ENCODE data around the gene KRTAP11-1.

Gene KRTAP11-1, protein sequence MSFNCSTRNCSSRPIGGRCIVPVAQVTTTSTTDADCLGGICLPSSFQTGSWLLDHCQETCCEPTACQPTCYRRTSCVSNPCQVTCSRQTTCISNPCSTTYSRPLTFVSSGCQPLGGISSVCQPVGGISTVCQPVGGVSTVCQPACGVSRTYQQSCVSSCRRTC

DNA sequence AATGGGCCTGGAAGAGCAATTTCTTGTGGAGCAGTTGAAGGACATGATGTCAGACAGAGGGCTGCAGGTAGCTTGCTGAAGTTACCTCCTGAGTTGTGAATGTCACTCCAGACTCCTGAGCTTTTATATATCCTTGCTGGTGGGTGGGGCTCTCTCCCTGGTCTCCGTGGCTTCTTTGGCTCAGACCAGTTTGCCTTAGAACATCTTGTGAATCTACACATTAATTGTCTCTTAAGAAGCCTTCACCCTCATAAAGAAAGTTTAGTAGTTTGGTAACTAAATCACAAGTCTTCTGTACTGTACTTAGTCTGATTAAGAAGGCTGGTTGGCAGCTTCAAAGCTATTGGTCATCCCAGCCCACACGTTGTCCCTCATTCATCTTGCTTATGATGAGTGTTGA lies at the start of gene KRTAP11-1:
TSS of gene KRTAP11-1 (minus strand) at position 101 of the 400 bp plus-strand sequence. CDS start at position 45, 56 bp downstream.
- no peak for DNase-seq

DNA sequence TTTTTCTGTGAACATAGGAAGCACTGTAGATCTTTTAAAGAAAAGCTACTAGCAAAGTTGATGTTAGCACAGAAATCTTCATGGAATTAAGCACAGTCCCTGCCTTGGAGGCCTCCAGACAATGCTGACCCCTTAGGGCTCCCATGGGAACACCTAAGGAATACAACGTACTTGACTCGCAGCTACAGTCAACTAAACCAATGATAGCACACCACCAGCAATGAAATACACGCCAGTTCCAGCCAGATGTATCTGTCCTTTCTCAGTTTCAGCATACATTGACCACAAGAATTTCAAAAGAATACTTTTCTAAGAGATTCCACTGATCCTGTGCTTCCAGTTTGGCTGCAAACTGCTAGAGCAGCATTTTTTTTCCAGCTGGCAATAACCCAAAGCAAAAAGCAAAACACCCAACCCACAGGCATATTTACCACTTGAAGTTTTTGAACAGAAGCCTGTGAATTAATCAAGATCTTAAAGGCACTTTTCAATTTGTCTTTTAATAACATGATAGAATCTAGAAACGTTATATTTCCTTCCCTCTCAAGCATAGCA lies 42.8 kb upstream of the KRTAP11-1 start:
- DNase-seq = no peak

GRCh38 chr21:30921129-30921528 lies 39.7 kb upstream of the KRTAP11-1 start:
- DNase-seq = no peak

- no peak for DNase-seq
Observed at GRCh38 chr21:30917557-30917956, 36.2 kb upstream of the KRTAP11-1 start.

GRCh38 chr21:30900881-30901280 lies 19.5 kb upstream of the KRTAP11-1 start:
- no peak for DNase-seq

DNA sequence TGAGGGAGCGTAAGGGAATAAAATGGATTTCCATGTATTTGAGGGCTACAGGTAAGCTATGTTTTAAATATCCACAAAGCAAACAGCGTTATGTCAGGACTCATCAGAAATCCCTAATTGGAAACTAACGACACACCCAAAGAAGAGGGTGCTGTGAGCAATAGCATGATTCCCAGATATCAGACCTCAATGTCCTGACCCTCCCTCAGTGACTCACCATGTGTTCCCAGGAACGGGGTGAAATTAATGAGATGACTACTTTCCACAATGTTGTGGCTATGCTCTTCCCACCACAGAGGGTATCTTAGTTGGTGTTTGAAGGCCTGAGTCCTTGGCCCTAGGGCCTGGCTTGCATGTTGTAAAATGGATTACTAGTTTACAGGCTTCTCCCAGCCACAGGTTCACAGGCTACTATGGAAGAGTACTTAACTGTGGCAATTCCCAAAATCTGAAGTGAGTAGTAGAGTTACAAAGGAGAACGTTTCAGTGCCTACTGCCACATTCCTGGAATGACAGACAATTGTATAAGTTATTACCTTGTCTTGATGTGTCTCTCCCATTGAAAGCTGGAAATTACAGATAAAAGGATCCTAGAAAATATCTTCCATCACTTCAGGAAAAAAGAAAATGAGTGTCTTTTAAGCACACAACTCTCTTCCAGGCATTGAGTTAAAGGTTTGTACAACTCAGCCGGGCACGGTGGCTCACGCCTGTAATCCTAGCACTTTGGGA lies 1.7 kb upstream of the KRTAP11-1 start:
- no peak for DNase-seq

- DNase-seq = no peak
Observed at GRCh38 chr21:30880914-30881313, 466 bp downstream of the KRTAP11-1 start.

DNA sequence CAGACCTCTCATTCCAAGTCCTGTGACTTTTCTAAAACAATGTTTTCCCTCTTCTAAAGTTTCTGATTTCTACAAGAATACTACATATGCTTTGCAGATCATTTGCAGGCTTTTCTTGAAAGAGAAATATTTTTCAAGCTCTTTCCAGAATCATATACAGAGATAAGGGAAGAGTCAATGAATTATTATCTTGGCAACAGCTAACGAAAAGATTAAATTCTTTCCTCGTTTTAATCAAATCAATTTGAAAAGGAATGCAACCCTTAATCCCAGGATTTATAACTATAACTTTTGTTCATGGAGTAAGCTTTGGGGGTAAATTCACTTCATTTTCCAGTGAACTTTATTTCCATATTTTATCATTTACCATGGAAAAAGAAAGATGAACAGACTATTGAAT lies 6.9 kb downstream of the KRTAP11-1 start:
- DNase-seq = no peak

DNA sequence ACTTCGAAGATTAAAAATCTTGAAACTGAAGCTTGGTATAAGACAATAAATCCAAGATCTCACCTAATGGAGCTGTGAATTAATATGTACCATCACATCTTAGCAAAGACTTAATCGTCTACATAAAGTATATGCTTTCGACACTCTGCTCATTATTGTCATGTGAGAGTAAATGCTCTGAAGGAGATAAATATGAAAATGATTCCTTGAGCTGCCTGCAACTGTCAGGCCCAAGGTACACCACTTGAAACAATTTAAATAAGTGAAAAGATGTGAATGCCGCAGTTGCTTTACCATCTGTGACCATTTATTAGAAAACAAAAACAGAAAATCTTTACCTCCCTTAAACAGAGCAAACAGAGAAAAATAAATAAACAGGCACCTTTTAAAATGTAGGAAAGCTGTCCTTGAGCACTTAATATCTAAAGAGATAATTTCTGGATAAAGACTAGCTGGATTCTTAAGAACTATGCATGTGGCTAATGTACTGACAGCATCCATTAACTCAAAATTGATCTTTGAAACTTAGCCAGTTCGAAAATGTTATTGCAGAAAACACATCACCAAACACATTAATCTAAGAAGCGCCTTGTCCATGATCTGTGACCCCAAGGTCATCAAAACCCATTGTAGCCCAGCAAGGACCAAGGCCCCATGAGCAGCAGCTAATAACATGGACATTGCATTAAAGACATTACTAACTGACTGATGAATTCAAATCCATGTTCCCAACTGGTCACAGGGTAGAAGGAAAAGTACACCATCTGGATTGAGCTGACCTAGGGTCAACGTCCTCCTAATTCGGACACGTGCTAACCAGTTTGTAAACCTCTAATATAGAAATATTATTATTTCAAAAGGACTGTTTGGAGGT lies 33.5 kb downstream of the KRTAP11-1 start:
- no peak for DNase-seq

DNA sequence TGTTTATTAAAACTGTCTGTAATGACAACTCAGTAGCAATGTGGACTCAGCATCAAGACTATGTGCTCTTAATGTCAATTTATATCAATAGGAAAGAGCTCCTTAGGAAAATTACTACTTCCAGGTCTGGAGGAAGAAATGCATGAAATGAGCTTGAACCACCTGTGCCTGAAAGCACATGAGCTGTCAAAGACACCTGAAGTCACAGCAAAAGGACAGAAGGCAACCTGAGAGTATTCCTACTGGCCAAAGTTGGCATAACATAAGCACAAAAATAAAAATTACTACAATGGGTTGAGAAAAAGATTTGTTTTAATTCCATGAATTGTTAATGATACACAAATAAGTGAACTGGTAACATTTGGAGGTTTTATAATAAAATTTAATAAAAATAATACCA lies 38.4 kb downstream of the KRTAP11-1 start:
- no peak for DNase-seq

DNA sequence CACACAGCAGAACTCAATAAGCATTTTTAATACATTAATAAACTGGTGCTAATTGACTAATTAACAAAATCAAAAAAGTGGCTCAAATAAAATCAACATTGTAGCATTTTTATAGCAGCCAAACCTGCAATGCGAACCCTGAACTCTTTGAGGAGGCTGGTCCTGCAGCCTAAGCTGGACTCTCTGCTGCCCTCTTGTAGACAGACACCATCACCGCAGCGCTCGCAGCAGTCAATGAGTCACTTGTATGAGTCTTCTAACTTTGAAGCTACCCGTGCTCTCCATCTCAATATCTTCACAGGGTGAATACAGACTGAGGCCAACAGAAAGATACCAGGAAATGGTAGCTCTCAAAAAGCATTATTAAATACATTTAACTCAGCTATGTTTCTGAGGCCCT lies 42.1 kb downstream of the KRTAP11-1 start:
- no peak for DNase-seq

GRCh38 chr21:30838536-30838935 lies 42.8 kb downstream of the KRTAP11-1 start:
- no peak for DNase-seq

- DNase-seq = peak; percentile 14
Observed at GRCh38 chr21:30831194-30831765, 50.1 kb downstream of the KRTAP11-1 start.

Data from KG1 (cell line).